ENCODE data around the gene NINJ1. TPM values are rescaled to one million over a fixed set of nuclear protein-coding genes. Genes with fewer than 3 reads are reported as not detected.

Gene NINJ1
- total and polyA plus RNA-seq, 2 of the 8 experiments (the other 6 are each of a cell fraction or from before 2014, with no cell fraction given): 28.2 to 65.6 TPM

GRCh38 chr9:93130861-93131481 lies 3.1 kb downstream of the NINJ1 start:
- H2BK12ac ChIP-seq (ENCODE audit: low read depth, low read length): peak overlapping the region; percentile 68; the same call in 1 of the 2 replicates
- H3K56ac ChIP-seq (replicated peaks; ENCODE audit: insufficient read length, low read depth, low read length): no peak overlapping the region
- FAIRE-seq (no peak), DNase-seq (ENCODE audit: low read depth in 1 of 2, low spot score in 2 of 2) (no peak)
- H3K4ac ChIP-seq (replicated peaks; ENCODE audit: insufficient read length, low read depth, low read length): no peak overlapping the region
- H3K36me3 ChIP-seq (ENCODE audit: control insufficient read depth in 2 of 4, insufficient read depth in 4 of 4, low read length in 3 of 4): no peaks in the 10 kb centered on the region
- no peak overlapping the region for H3K4me2 ChIP-seq (ENCODE audit: insufficient read depth in 1 of 2, low read depth in 2 of 2, low read length in 2 of 2)
- H3K18ac ChIP-seq (ENCODE audit: extremely low read depth, low read length): peak overlapping the region; percentile 51; the same call in 1 of the 2 replicates
- 88% methylated on average over 15 of the region's 15 CpGs; no CpG with 5 or more reads in 1 of the 2 experiments for WGBS, 2 experiments (ENCODE audit: extremely low coverage in 1 of 2, insufficient coverage in 1 of 2, insufficient read length in 1 of 2, insufficient replicate concordance in 2 of 2, low coverage in 1 of 2, low lambda C conversion rate in 2 of 2, missing lambda C conversion rate in 1 of 2)
- H3K9ac ChIP-seq (replicated peaks in 1 of 4; ENCODE audit: extremely low read depth in 1 of 4, low read depth in 3 of 4, low read length in 3 of 4): no peak overlapping the region
- peaks cover 17% of the 10 kb centered on the region; the same call in 1 of the 2 replicates for H3K23me2 ChIP-seq (ENCODE audit: low read depth, low read length)
- H3K23ac ChIP-seq (ENCODE audit: insufficient read length): no peak overlapping the region
- H2BK120ac ChIP-seq (replicated peaks; ENCODE audit: low read depth, low read length): no peak overlapping the region
- H2BK15ac ChIP-seq (ENCODE audit: low read length): 0 out of 2 replicates have a peak overlapping the region, but pooled peaks have one; percentile 61
- peaks cover 0 to 11% (median 10%) of the 10 kb centered on the region in 4 experiments; a peak in 5 of 7 replicates for H3K27me3 ChIP-seq (replicated peaks in 1 of 4; ENCODE audit: control insufficient read depth in 3 of 4, extremely low read depth in 1 of 4, insufficient read depth in 3 of 4, low read length in 3 of 4)
- no peak overlapping the region for H3K4me3 ChIP-seq (ENCODE audit: extremely low read depth in 1 of 4, insufficient read depth in 2 of 4, low read depth in 3 of 4, low read length in 4 of 4)
- ChIA-PET CTCF (ENCODE audit: partially characterized antibody) (interaction anchor here (0.7 to 3.5 kb wide), 6 partner anchors 15 to 171 kb away, joined by 3 to 17 read pairs (median 3); no protein-coding TSS in a partner anchor), POLR2A (ENCODE audit: partially characterized antibody) (interaction anchor here (1.4 to 1.5 kb wide), 2 partner anchors 11 to 14 kb away, joined by 3 to 4 read pairs; no protein-coding TSS in a partner anchor)
- no peaks in the 10 kb centered on the region for H3K9me3 ChIP-seq (ENCODE audit: insufficient read depth in 2 of 2, low read depth in 1 of 2, low read length in 1 of 2)
- TF ChIP-seq RAD21 (IDR thresholded peaks at IDR 0.05 in 1 of 2, conservative IDR thresholded peaks at IDR 0.05 in 1 of 2; ENCODE audit: low read depth in 2 of 2, low read length in 2 of 2) (no peak), ATF2 (IDR thresholded peaks at IDR 0.05; ENCODE audit: low read length) (no peak), CTBP2 (IDR thresholded peaks at IDR 0.05; ENCODE audit: borderline replicate concordance, insufficient read depth, insufficient read length, low read length) (no peak), SRF (IDR thresholded peaks at IDR 0.05; ENCODE audit: low read depth, low read length) (no peak), RFX5 (IDR thresholded peaks at IDR 0.05; ENCODE audit: borderline replicate concordance, low read depth, low read length) (no peak), ASH2L (IDR thresholded peaks at IDR 0.05; ENCODE audit: low read length) (no peak), BCL11A (IDR thresholded peaks at IDR 0.05; ENCODE audit: low read depth in 2 of 2, low read length in 2 of 2) (no peak), KDM4A (IDR thresholded peaks at IDR 0.05; ENCODE audit: low read depth, low read length, severe bottlenecking) (no peak), RNF2 (IDR thresholded peaks at IDR 0.05; ENCODE audit: borderline replicate concordance, low read depth, low read length, missing control alignments, poor library complexity, severe bottlenecking) (no peak)
- no peak overlapping the region for H3K27ac ChIP-seq (ENCODE audit: low read depth, low read length)
- H3K14ac ChIP-seq (ENCODE audit: insufficient read length): no peak overlapping the region
- H3K79me2 ChIP-seq (ENCODE audit: control insufficient read depth in 1 of 2, insufficient read depth in 2 of 2, low read length in 2 of 2): peaks cover 0 to 11% of the 10 kb centered on the region in 2 experiments; a peak in 1 of 4 replicates
- H4K91ac ChIP-seq (replicated peaks; ENCODE audit: insufficient read length, low read length): no peak overlapping the region
- H2BK20ac ChIP-seq (ENCODE audit: low read length): no peak overlapping the region
- H4K20me1 ChIP-seq (replicated peaks in 1 of 2; ENCODE audit: control insufficient read depth in 1 of 2, insufficient read depth in 2 of 2, low read length in 2 of 2): peaks cover 0 to 12% of the 10 kb centered on the region in 2 experiments
- no peak overlapping the region for H2AFZ ChIP-seq (ENCODE audit: low read length)
- no peak overlapping the region for H2AK5ac ChIP-seq (ENCODE audit: low read depth, low read length)
- no peak overlapping the region for H4K8ac ChIP-seq (ENCODE audit: extremely low read depth, insufficient read depth, low read length)
- no peak overlapping the region for H4K5ac ChIP-seq (ENCODE audit: insufficient read length, low read depth, low read length)
- H3K79me1 ChIP-seq (ENCODE audit: low read depth, low read length): peaks cover 12% of the 10 kb centered on the region; the same call in 1 of the 2 replicates
- H3K4me1 ChIP-seq (replicated peaks in 1 of 4; ENCODE audit: control insufficient read depth in 3 of 4, insufficient read depth in 4 of 4, low read length in 3 of 4): peaks cover 0 to 43% (median 28%) of the 10 kb centered on the region in 4 experiments; a peak in 6 of 7 replicates
- H2BK5ac ChIP-seq (ENCODE audit: low read depth, low read length): peak overlapping the region; percentile 75; the same call in 1 of the 2 replicates

Data from H1 (cell line).